22Rv1 (cell line): Measurements from ENCODE around the gene KCNJ9.

Experiments
- H3K27ac ChIP-seq: fragments of 450-650 bp; 2 replicates; pipeline ENCODE4 v1.5.1; 2017
- CTCF ChIP-seq: fragments of 450-650 bp; IDR thresholded peaks from 2 replicates; pipeline ENCODE4 v1.5.1; 2017; ENCODE audit warnings: mild to moderate bottlenecking
- ZFX ChIP-seq: fragments of 450-650 bp; IDR thresholded peaks from 2 replicates; pipeline ENCODE4 v1.6.1; 2017; ENCODE audit warnings: antibody characterized with exemption, borderline replicate concordance

Gene KCNJ9

GRCh38 chr1:160089883-160090282, 8.5 kb downstream of the KCNJ9 start:
- H3K27ac ChIP-seq: no peak overlapping the region
- TF ChIP-seq CTCF (no peak), ZFX (no peak)

- H3K27ac ChIP-seq: no peak overlapping the region
- no peak for TF ChIP-seq CTCF
- no peak for TF ChIP-seq ZFX
Measured at GRCh38 chr1:160090760-160091159, 9.4 kb downstream of the KCNJ9 start.

DNA sequence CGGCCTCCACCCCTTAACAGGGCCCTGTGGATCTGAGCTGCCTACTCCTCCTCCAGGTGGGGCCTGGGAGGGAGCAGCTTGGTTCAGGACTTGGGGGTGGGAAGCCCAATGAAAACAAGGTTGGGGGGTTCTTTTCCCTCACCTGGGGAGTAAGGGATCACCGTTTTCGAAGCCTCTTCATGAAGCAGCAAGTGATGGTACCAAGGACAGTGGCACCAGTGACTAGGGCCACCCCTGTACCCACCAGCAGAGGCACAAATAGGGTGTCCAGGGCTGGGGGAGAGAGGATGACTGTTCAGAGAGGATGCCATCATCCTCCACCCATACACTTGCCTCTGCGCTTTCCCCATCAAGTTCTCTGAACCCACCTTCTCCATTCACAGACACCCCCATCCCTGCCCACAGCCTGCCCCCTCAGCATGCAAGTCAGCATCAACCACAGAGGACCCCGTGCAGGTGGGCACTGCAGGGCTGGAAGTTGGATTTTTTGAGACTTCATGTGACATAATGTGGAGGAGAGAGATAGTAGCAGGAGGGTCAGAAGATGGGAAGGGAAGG, 10.4 kb downstream of the KCNJ9 start:
- H3K27ac ChIP-seq: no peak overlapping the region
- TF ChIP-seq ZFX (no peak), CTCF (no peak)

DNA sequence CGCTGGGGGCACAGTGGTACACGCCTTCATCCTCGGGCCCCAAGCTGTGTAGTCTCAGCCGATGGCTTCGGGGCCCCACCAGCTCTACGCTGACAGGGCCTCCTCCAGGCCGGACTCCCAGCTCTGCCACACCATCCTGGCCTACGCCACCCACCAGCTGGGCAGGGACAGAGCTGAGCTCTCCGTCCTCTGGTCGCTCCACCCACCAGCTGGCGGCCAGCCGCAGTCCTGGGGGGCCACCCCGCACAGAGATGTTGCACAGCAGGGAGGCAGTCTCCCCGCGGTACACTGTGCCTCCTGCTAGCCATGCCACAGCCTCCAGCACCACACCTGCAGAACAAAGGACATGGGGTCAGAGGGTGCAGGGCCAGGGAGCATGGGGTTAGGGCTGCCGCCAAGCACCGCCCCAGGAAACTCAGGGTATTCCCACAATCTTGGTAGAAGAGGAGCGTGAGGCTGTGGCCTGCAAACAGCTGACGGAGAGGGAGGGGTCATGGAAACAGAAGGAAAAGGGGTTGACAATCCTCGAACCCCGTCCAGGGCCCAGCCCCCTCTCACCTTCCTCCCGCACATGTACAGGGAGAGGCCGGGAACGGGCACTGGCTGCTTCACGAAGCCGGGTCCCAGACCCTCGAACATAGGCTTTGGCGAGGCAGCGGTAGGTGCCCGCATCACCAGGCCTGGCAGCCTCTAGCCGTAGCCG, 11.2 kb downstream of the KCNJ9 start:
- no peak overlapping the region for H3K27ac ChIP-seq
- no peak for TF ChIP-seq CTCF
- TF ChIP-seq ZFX: no peak

DNA sequence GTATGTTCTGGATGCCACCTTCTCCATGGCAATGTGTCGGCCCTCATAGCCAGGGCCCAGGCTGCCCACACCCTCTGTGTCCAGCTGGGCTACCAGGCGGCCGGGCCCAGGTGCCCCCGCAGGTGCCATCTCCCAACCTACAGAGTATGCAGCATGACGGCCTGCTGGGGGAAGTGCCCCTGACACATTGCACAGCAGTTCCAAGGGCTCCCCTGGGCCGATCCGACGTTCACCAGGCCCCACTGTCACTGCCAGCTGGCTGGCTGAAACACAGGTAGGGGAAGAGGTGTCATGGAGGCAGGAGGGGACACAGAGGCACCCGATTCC, 11.7 kb downstream of the KCNJ9 start:
- no peak overlapping the region for H3K27ac ChIP-seq
- no peak for TF ChIP-seq ZFX
- TF ChIP-seq CTCF: no peak

GRCh38 chr1:160093624-160094290, 12.4 kb downstream of the KCNJ9 start:
- no peak for TF ChIP-seq ZFX
- no peak for TF ChIP-seq CTCF
- no peak overlapping the region for H3K27ac ChIP-seq

DNA sequence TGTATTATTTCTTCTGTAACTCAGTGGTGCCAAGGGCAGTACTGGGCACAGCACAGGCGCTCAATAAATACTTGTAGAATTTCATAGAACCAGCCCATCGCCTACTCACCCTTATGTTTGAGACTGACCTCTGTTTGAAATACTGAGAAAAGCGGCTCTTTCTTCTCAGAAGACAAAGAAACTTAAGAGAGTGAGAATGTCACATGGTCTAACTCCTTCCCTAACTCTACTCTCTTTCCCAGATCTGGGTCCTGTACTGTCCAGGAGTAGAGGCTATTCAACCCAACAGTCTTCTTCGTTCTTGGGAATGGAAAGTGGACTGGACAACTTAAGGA, 12.9 kb downstream of the KCNJ9 start:
- H3K27ac ChIP-seq: no peak overlapping the region
- no peak for TF ChIP-seq CTCF
- no peak for TF ChIP-seq ZFX
